Nephron (organoid): ENCODE results near the gene KCNQ1.
A peak's percentile ranks its signal among the peaks of the same experiment; 100 is the strongest.

Source experiments
- H3K27ac Mint-ChIP-seq, 3 experiments: 2 replicates each; pipeline ENCODE4 v1.8.0; 2020; ENCODE audit warnings: mixed read lengths in 3 of 3, mild to moderate bottlenecking in 2 of 3, moderate library complexity in 1 of 3
- H3K27me3 Mint-ChIP-seq: 2 replicates; pipeline ENCODE4 v1.8.0; 2021; ENCODE audit warnings: low read depth, mild to moderate bottlenecking, moderate library complexity, mixed read lengths
- H3K36me3 Mint-ChIP-seq: 2 replicates; pipeline ENCODE4 v1.8.0; 2020; ENCODE audit warnings: low read depth, mixed read lengths
- H3K4me1 Mint-ChIP-seq: 2 replicates; pipeline ENCODE4 v1.8.0; 2020; ENCODE audit warnings: mixed read lengths
- H3K4me3 Mint-ChIP-seq, 3 experiments: 2 replicates each; pipeline ENCODE4 v1.8.0; 2020; ENCODE audit warnings: mild to moderate bottlenecking in 3 of 3, mixed read lengths in 3 of 3, moderate library complexity in 2 of 3
- H3K9me3 Mint-ChIP-seq: 2 replicates; pipeline ENCODE4 v1.8.0; 2020; ENCODE audit warnings: mixed read lengths
- CTCF ChIP-seq, 3 experiments: fragments of 200-600 bp; sonication (generic); IDR thresholded peaks; one replicate each; pipeline ENCODE4 v1.5.0; 2021; ENCODE audit warnings: antibody characterized with exemption in 3 of 3; ENCODE audit not compliant: unreplicated experiment in 3 of 3

KCNQ1 gene

GRCh38 chr11:2795491-2795991, 350.7 kb downstream of the KCNQ1 start:
- peaks cover 4% of the 10 kb centered on the region for H3K27me3 Mint-ChIP-seq
- H3K27ac Mint-ChIP-seq: peak overlapping the region in 1 of 3 experiments; percentile 29
- no peak overlapping the region for H3K4me3 Mint-ChIP-seq
- H3K36me3 Mint-ChIP-seq: peaks cover 6% of the 10 kb centered on the region
- H3K4me1 Mint-ChIP-seq: peaks cover 23% of the 10 kb centered on the region
- no peak for TF ChIP-seq CTCF (IDR thresholded peaks at IDR 0.05; ENCODE audit: unreplicated experiment in 3 of 3)
- peaks cover 10% of the 10 kb centered on the region for H3K9me3 Mint-ChIP-seq

DNA sequence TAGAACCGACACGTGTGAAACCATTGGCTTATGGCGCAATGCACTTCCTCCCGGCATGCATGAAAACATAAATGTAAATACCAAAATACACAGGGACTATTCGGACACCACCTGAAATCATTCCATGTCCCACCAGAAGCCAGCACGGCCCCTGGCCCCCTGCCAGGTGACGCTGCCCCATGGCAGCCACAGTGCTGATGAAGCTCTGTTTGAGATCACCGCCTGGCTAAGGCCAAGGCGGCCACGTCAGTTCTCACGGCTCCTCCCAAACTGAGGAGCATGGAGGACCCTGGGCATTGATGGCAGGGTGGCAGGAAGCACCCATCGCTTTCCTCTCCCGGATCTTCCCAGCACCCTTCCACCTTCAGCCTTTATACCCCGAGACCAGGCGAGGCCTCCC, 351.3 kb downstream of the KCNQ1 start:
- H3K27me3 Mint-ChIP-seq: peaks cover 4% of the 10 kb centered on the region
- H3K9me3 Mint-ChIP-seq: peaks cover 10% of the 10 kb centered on the region
- no peak overlapping the region for H3K27ac Mint-ChIP-seq
- H3K36me3 Mint-ChIP-seq: peaks cover 6% of the 10 kb centered on the region
- no peak for TF ChIP-seq CTCF (IDR thresholded peaks at IDR 0.05; ENCODE audit: unreplicated experiment in 3 of 3)
- H3K4me3 Mint-ChIP-seq: no peak overlapping the region
- H3K4me1 Mint-ChIP-seq: peaks cover 22% of the 10 kb centered on the region

DNA sequence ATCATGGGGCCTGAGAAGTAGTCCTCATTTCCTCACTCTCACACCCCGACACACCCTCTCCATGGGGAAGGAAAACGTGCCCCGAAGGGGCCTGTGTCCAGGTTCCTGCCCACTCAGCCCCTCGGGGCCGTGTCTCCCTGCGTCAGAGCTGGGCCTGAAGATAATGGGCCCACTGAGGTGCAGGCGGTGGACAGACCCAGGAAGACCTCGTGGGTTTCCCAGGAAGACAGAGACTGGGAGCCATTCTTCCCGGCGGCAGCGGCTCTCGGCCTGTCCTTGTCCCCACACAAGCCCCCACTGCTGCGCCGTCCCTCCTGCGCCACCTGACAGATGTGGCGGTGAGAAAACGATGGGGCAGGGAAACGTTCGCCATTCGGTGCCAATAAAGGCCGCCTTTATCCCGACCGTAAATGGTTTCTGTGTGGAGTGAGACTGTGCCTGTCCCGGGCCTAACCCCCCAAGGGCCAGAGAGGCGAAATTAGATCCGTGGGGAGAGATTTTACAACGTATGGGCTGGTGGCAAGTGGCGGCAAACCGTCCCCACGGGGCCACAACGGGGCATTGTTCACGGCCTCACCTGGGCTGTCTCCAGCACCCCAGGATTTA, 351.8 kb downstream of the KCNQ1 start:
- H3K27ac Mint-ChIP-seq: no peak overlapping the region
- peaks cover 10% of the 10 kb centered on the region for H3K9me3 Mint-ChIP-seq
- no peak overlapping the region for H3K4me3 Mint-ChIP-seq
- H3K4me1 Mint-ChIP-seq: peaks cover 25% of the 10 kb centered on the region
- peaks cover 6% of the 10 kb centered on the region for H3K36me3 Mint-ChIP-seq
- H3K27me3 Mint-ChIP-seq: peaks cover 4% of the 10 kb centered on the region
- TF ChIP-seq CTCF (IDR thresholded peaks at IDR 0.05; ENCODE audit: unreplicated experiment in 3 of 3): no peak

GRCh38 chr11:2797121-2797711, 352.4 kb downstream of the KCNQ1 start:
- peaks cover 10% of the 10 kb centered on the region for H3K9me3 Mint-ChIP-seq
- peaks cover 4% of the 10 kb centered on the region for H3K27me3 Mint-ChIP-seq
- H3K36me3 Mint-ChIP-seq: peaks cover 6% of the 10 kb centered on the region
- no peak overlapping the region for H3K27ac Mint-ChIP-seq
- peaks cover 23% of the 10 kb centered on the region for H3K4me1 Mint-ChIP-seq
- no peak overlapping the region for H3K4me3 Mint-ChIP-seq
- no peak for TF ChIP-seq CTCF (IDR thresholded peaks at IDR 0.05; ENCODE audit: unreplicated experiment in 3 of 3)

DNA sequence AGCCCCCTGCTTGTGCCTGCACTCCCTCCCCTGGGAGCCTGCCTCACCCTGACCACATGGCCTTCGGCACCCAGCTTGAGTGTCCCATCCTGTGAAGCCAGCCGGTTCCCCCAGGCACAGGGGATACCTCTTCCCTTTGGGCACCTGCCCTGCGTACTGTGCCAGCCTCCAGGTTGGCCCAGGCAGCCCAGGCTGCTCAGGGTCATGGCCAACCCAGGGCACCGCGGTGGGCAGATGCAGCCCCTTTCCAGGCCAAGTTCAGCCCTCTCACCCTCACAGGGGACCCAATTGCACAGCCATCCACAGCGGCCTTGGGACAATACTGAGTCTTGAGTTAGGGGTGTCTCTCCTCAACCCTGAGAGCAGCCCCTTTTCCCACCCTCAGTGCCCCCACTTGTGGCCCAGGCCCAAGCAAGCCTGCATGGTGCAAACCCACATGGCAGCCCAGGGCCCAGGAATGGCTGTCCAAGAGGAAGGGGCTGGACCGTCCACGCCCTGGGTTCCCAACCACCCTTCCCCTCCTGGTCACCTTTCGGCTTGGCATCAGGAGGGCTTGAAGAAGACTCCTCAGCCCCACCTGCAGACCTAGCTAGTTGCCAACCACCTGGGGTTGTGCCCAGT, 353.0 kb downstream of the KCNQ1 start:
- no peak for TF ChIP-seq CTCF (IDR thresholded peaks at IDR 0.05; ENCODE audit: unreplicated experiment in 3 of 3)
- Mint-ChIP-seq H3K27ac (peak overlapping the region in 1 of 3 experiments; percentile 35), H3K36me3 (peaks cover 6% of the 10 kb centered on the region), H3K4me1 (peaks cover 20% of the 10 kb centered on the region), H3K9me3 (peaks cover 10% of the 10 kb centered on the region), H3K4me3 (peak overlapping the region in 1 of 3 experiments; percentile 11), H3K27me3 (peaks cover 4% of the 10 kb centered on the region)
